ENCODE data around the gene RAB33B.
A peak's percentile ranks its signal among the peaks of the same experiment; 100 is the strongest.

Gene RAB33B

DNA sequence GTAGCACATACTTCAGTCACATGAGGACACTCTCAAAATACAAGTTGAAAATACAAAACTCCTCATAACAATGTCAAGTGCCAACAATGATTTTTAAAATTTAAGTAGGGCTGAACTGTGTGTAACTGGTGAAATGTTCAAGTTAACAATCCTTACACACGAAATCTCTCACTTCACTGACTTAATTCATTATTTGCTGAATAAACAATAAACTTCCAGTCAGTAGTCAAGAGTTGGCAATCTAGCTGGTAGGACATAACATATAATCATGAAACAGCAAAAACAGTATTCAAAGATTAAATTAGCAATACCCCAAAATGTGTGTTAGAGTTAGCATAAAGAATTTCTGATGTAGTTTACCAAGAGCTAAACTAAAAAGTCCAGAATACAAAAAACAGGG is 1.9 kb upstream of the RAB33B start:
- no peaks in the 10 kb centered on the region for H3K9me2 ChIP-seq (replicated peaks; ENCODE audit: insufficient read depth, low read length)
- H3K4me1 ChIP-seq (ENCODE audit: low read length), result peaks cover 21% of the 10 kb centered on the region
- H3K79me2 ChIP-seq (ENCODE audit: low read length), result peaks cover 62% of the 10 kb centered on the region
- H3K4me3 ChIP-seq (ENCODE audit: low read length), result peak overlapping the region; percentile 98
- no peaks in the 10 kb centered on the region for H3K36me3 ChIP-seq (replicated peaks; ENCODE audit: insufficient read depth, low read length)
- no peaks in the 10 kb centered on the region for H3K9me3 ChIP-seq (replicated peaks; ENCODE audit: insufficient read depth, low read length)
- peaks cover 24% of the 10 kb centered on the region for H3F3A ChIP-seq (ENCODE audit: insufficient read depth, low read length)
- no peak overlapping the region for H2AFZ ChIP-seq (ENCODE audit: low read length)
- peak overlapping the region; percentile 95; the same call in 1 of the 2 replicates for H3K27ac ChIP-seq (ENCODE audit: low read length)
- H4K20me1 ChIP-seq (ENCODE audit: insufficient read depth, low read length), result no peaks in the 10 kb centered on the region
- H3K4me2 ChIP-seq (ENCODE audit: low read depth, low read length), result peak overlapping the region; percentile 90
- no peak for DNase-seq
- peak overlapping the region; percentile 91; the same call in 1 of the 2 replicates for H3K9ac ChIP-seq (ENCODE audit: low read length)
- TF ChIP-seq EZH2 (optimal IDR thresholded peaks at IDR 0.05; ENCODE audit: low read depth, low read length) (no peak), EZH2phosphoT487 (IDR thresholded peaks at IDR 0.05; ENCODE audit: low read length) (no peak), CTCF (IDR thresholded peaks at IDR 0.05; ENCODE audit: low read length) (no peak)
- H3K27me3 ChIP-seq (replicated peaks; ENCODE audit: insufficient read depth, low read length), result no peaks in the 10 kb centered on the region

GRCh38 chr4:139453041-139453370 is 915 bp upstream of the RAB33B start:
- Histone ChIP-seq H3K36me3 (replicated peaks; ENCODE audit: insufficient read depth, low read length) (no peaks in the 10 kb centered on the region), H3K27me3 (replicated peaks; ENCODE audit: insufficient read depth, low read length) (no peaks in the 10 kb centered on the region), H4K20me1 (ENCODE audit: insufficient read depth, low read length) (no peaks in the 10 kb centered on the region), H3K4me1 (ENCODE audit: low read length) (peaks cover 22% of the 10 kb centered on the region), H3F3A (ENCODE audit: insufficient read depth, low read length) (peaks cover 24% of the 10 kb centered on the region), H3K9ac (ENCODE audit: low read length) (peak overlapping the region; percentile 91), H3K4me2 (ENCODE audit: low read depth, low read length) (peak overlapping the region; percentile 90), H2AFZ (ENCODE audit: low read length) (peak overlapping the region; percentile 95), H3K9me3 (replicated peaks; ENCODE audit: insufficient read depth, low read length) (no peaks in the 10 kb centered on the region), H3K27ac (ENCODE audit: low read length) (peak overlapping the region; percentile 95), H3K9me2 (replicated peaks; ENCODE audit: insufficient read depth, low read length) (no peaks in the 10 kb centered on the region), H3K79me2 (ENCODE audit: low read length) (peaks cover 72% of the 10 kb centered on the region), H3K4me3 (ENCODE audit: low read length) (peak overlapping the region; percentile 98)
- TF ChIP-seq EZH2phosphoT487 (IDR thresholded peaks at IDR 0.05; ENCODE audit: low read length) (no peak), CTCF (IDR thresholded peaks at IDR 0.05; ENCODE audit: low read length) (peak; percentile 59)
- DNase-seq, result peak; percentile 92

- H3K4me1 ChIP-seq (ENCODE audit: low read length), result peaks cover 22% of the 10 kb centered on the region
Observed at GRCh38 chr4:139453371-139454110, 380 bp upstream of the RAB33B start.

More at GRCh38 chr4:139453371-139454110, 380 bp upstream of the RAB33B start:
- TF ChIP-seq EZH2phosphoT487 (IDR thresholded peaks at IDR 0.05; ENCODE audit: low read length) (no peak), EZH2 (optimal IDR thresholded peaks at IDR 0.05; ENCODE audit: low read depth, low read length) (no peak), CTCF (IDR thresholded peaks at IDR 0.05; ENCODE audit: low read length) (no peak)
- H3F3A ChIP-seq (ENCODE audit: insufficient read depth, low read length), result peaks cover 24% of the 10 kb centered on the region
- no peaks in the 10 kb centered on the region for H3K9me3 ChIP-seq (replicated peaks; ENCODE audit: insufficient read depth, low read length)
- H2AFZ ChIP-seq (ENCODE audit: low read length), result peak overlapping the region; percentile 95
- peak overlapping the region; percentile 91 for H3K9ac ChIP-seq (ENCODE audit: low read length)
- H4K20me1 ChIP-seq (ENCODE audit: insufficient read depth, low read length), result no peaks in the 10 kb centered on the region
- no peaks in the 10 kb centered on the region for H3K36me3 ChIP-seq (replicated peaks; ENCODE audit: insufficient read depth, low read length)
- DNase-seq, result peak; percentile 96
- H3K4me2 ChIP-seq (ENCODE audit: low read depth, low read length), result peak overlapping the region; percentile 90
- no peaks in the 10 kb centered on the region for H3K9me2 ChIP-seq (replicated peaks; ENCODE audit: insufficient read depth, low read length)
- H3K27me3 ChIP-seq (replicated peaks; ENCODE audit: insufficient read depth, low read length), result no peaks in the 10 kb centered on the region
- peaks cover 76% of the 10 kb centered on the region for H3K79me2 ChIP-seq (ENCODE audit: low read length)
- peak overlapping the region; percentile 98 for H3K4me3 ChIP-seq (ENCODE audit: low read length)
- peak overlapping the region; percentile 95 for H3K27ac ChIP-seq (ENCODE audit: low read length)

Data from MM.1S (cell line).